GM18870 (cell line): ENCODE data around the gene FNDC3B.
"Not testable (repeated sequence)": the region's sequence is repeated elsewhere in the genome, so short reads cannot be mapped to it uniquely, and the experiment has no call there.

Source experiments
- ATAC-seq: cut with Tn5 transposase; IDR thresholded peaks from one replicate; pipeline ENCODE4 v1.9.1; 2021; ENCODE audit warnings: moderate library complexity; ENCODE audit not compliant: unreplicated experiment

FNDC3B gene

GRCh38 chr3:172255321-172255720 lies 215.9 kb downstream of the FNDC3B start:
- not testable (repeated sequence) for ATAC-seq

- ATAC-seq = no peak
Observed at GRCh38 chr3:172256101-172256734, 216.8 kb downstream of the FNDC3B start.

- ATAC-seq = no peak
Observed at GRCh38 chr3:172257648-172258400, 218.4 kb downstream of the FNDC3B start.

GRCh38 chr3:172258624-172259023 lies 219.2 kb downstream of the FNDC3B start:
- ATAC-seq = no peak

- ATAC-seq = no peak
Observed at GRCh38 chr3:172259111-172259541, 219.7 kb downstream of the FNDC3B start.

GRCh38 chr3:172259726-172260248 lies 220.4 kb downstream of the FNDC3B start:
- no peak for ATAC-seq

GRCh38 chr3:172260381-172260780 lies 221.0 kb downstream of the FNDC3B start:
- no peak for ATAC-seq

- no peak for ATAC-seq
Observed at GRCh38 chr3:172261054-172261453, 221.7 kb downstream of the FNDC3B start.

GRCh38 chr3:172262991-172263608 lies 223.7 kb downstream of the FNDC3B start:
- ATAC-seq = no peak

- ATAC-seq = no peak
Observed at GRCh38 chr3:172263781-172264486, 224.6 kb downstream of the FNDC3B start.

GRCh38 chr3:172266103-172266502 lies 226.7 kb downstream of the FNDC3B start:
- ATAC-seq = no peak

- no peak for ATAC-seq
Observed at GRCh38 chr3:172268425-172268824, 229.0 kb downstream of the FNDC3B start.

- no peak for ATAC-seq
Observed at GRCh38 chr3:172268868-172269267, 229.5 kb downstream of the FNDC3B start.

GRCh38 chr3:172270557-172271166 lies 231.3 kb downstream of the FNDC3B start:
- peak; percentile 98 for ATAC-seq

GRCh38 chr3:172271386-172271976 lies 232.1 kb downstream of the FNDC3B start:
- no peak for ATAC-seq

GRCh38 chr3:172272698-172273097 lies 233.3 kb downstream of the FNDC3B start:
- ATAC-seq = no peak

- ATAC-seq = no peak
Observed at GRCh38 chr3:172273378-172273777, 234.0 kb downstream of the FNDC3B start.

- no peak for ATAC-seq
Observed at GRCh38 chr3:172274906-172275305, 235.5 kb downstream of the FNDC3B start.

- ATAC-seq = no peak
Observed at GRCh38 chr3:172275586-172275985, 236.2 kb downstream of the FNDC3B start.

- ATAC-seq = no peak
Observed at GRCh38 chr3:172276103-172276502, 236.7 kb downstream of the FNDC3B start.
